Neural cell (in vitro differentiated cells): ENCODE measurements around the gene NR1H4.

ENCODE experiments used
- CTCF ChIP-seq: fragments of 450-650 bp; IDR thresholded peaks from 2 replicates; pipeline ENCODE4 v1.5.1; 2014; ENCODE audit warnings: antibody characterized with exemption, mild to moderate bottlenecking, moderate library complexity; ENCODE audit not compliant: poor library complexity, severe bottlenecking
- EZH2 ChIP-seq: fragments of 200-600, 300-800 bp; shearing (Covaris generic), sonication (generic); IDR thresholded peaks from 2 replicates; pipeline ENCODE4 v1.6.1; 2014; ENCODE audit warnings: antibody characterized with exemption, low read length, borderline replicate concordance, mild to moderate bottlenecking; ENCODE audit not compliant: insufficient read depth, poor library complexity, severe bottlenecking
- POLR2AphosphoS5 ChIP-seq: IDR thresholded peaks from 2 replicates; pipeline ENCODE4 v1.6.1; 2012

GRCh38 chr12:100515968-100516367 lies 42.3 kb downstream of the NR1H4 start:
- TF ChIP-seq CTCF (no peak), POLR2AphosphoS5 (no peak), EZH2 (no peak)
